AG04449 (cell line): Measurements from ENCODE around the gene MARVELD1.
A peak's percentile ranks its signal among the peaks of the same experiment; 100 is the strongest.
"Not testable (repeated sequence)": the region's sequence is repeated elsewhere in the genome, so short reads cannot be mapped to it uniquely, and the experiment has no call there.

Experiments used
- CTCF ChIA-PET: fragments of 350-600 bp; formaldehyde crosslinking; extraction: SDS; loops from one replicate; lab custom pipeline; 2021; ENCODE audit warnings: antibody characterized with exemption; lab: Yijun Ruan, JAX
- POLR2A ChIA-PET: fragments of 400-600, 350-600 bp; formaldehyde crosslinking; extraction: SDS; loops from one replicate; lab custom pipeline; 2020; ENCODE audit warnings: antibody characterized with exemption, inconsistent platforms; lab: Yijun Ruan, JAX
- DNase-seq: peaks from one replicate; pipeline ENCODE4 v3.0.0-alpha.2; 2010; ENCODE audit warnings: low read depth, low spot score
- H3K4me3 ChIP-seq: 2 replicates; pipeline ENCODE4 v1.5.1; 2011; ENCODE audit warnings: low read depth, mild to moderate bottlenecking, control low read depth, low read length
- TF ChIP-seq, protein P1 (sequence below): IDR thresholded peaks from one replicate; pipeline ENCODE4 v1.5.1; 2011; ENCODE audit warnings: mild to moderate bottlenecking, moderate library complexity, low read length, control low read depth, inconsistent platforms; ENCODE audit not compliant: insufficient read depth; ENCODE audit errors: missing control alignments

Gene MARVELD1

GRCh38 chr10:97683556-97684367 is 29.8 kb upstream of the MARVELD1 start:
- POLR2A ChIA-PET = interaction anchor here (0.5 to 1.5 kb wide), 5 partner anchors 34 to 576 kb away, joined by 3 to 4 read pairs (median 3); no protein-coding TSS in a partner anchor
- no peak for DNase-seq
- peak overlapping the region; percentile 34 for H3K4me3 ChIP-seq
- TF ChIP-seq, protein P1, sequence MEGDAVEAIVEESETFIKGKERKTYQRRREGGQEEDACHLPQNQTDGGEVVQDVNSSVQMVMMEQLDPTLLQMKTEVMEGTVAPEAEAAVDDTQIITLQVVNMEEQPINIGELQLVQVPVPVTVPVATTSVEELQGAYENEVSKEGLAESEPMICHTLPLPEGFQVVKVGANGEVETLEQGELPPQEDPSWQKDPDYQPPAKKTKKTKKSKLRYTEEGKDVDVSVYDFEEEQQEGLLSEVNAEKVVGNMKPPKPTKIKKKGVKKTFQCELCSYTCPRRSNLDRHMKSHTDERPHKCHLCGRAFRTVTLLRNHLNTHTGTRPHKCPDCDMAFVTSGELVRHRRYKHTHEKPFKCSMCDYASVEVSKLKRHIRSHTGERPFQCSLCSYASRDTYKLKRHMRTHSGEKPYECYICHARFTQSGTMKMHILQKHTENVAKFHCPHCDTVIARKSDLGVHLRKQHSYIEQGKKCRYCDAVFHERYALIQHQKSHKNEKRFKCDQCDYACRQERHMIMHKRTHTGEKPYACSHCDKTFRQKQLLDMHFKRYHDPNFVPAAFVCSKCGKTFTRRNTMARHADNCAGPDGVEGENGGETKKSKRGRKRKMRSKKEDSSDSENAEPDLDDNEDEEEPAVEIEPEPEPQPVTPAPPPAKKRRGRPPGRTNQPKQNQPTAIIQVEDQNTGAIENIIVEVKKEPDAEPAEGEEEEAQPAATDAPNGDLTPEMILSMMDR = no peak
- CTCF ChIA-PET = interaction anchor here (1.0 to 12.2 kb wide), 11 partner anchors 9 to 74 kb away, joined by 3 to 328 read pairs (median 4); partner anchors contain the start of genes MARVELD1, MORN4 and ZFYVE27

GRCh38 chr10:97684368-97684713 is 29.2 kb upstream of the MARVELD1 start:
- ChIA-PET CTCF (interaction anchor here (1.2 to 12.2 kb wide), 6 partner anchors 10 to 46 kb away, joined by 3 to 328 read pairs (median 28); partner anchors contain the start of genes MARVELD1 and ZFYVE27), POLR2A (interaction anchor here (0.7 to 1.5 kb wide), 3 partner anchors 34 to 575 kb away, joined by 3 to 4 read pairs (median 3); no protein-coding TSS in a partner anchor)

GRCh38 chr10:97684866-97685394 is 28.6 kb upstream of the MARVELD1 start:
- ChIA-PET POLR2A (no interaction called here), CTCF (interaction anchor here (2.0 to 11.6 kb wide), 5 partner anchors 9 to 47 kb away, joined by 12 to 305 read pairs (median 49); partner anchors contain the start of gene MARVELD1)
- H3K4me3 ChIP-seq = peak overlapping the region; percentile 82
- TF ChIP-seq, protein P1 = no peak
- no peak for DNase-seq

More at GRCh38 chr10:97684368-97684713, 29.2 kb upstream of the MARVELD1 start:
- not testable (repeated sequence) for DNase-seq
- peak overlapping the region; percentile 34 for H3K4me3 ChIP-seq

GRCh38 chr10:97685395-97685958 is 28.1 kb upstream of the MARVELD1 start:
- ChIA-PET POLR2A (interaction anchor here (1.3 to 4.3 kb wide), 2 partner anchors 9 to 29 kb away, joined by 3 to 46 read pairs; partner anchors contain the start of gene MARVELD1), CTCF (interaction anchor here (0.8 to 11.6 kb wide), 9 partner anchors 9 to 149 kb away, joined by 3 to 305 read pairs (median 19); partner anchors contain the start of genes ANKRD2, MARVELD1 and ZFYVE27)
- TF ChIP-seq, protein P1 = peak; percentile 17
- H3K4me3 ChIP-seq = peak overlapping the region; percentile 82
- no peak for DNase-seq

DNA sequence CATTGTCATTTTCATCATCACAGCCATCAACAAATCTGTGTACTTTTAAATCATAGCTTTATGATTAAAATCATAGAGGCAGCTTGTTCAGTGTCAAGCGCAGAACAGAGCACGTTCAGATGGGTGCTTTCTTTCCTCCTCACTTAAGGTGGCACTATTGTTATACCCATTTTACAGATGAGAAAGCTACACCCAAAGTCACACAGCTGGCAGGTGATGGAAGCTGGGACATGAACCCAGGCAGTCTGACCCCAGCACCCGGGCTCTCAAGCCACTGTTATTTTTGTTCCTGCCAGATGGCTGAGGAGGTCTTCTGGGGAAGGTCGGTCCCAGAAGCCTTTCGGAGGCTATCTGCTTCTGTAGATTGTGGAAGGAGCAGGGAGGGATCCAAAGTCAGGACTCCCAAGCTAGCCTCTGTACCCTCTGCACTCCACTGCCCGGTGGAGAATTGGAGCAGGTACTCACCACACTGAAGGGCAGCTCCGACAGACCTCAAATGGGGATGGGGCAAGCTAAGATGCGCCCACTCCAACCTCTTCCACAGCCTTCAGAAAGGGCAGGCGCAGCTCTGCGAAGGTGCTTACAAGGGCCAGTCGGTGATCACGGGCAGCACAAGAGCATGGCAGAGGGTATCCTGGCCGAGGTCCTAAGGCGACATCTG is 27.1 kb upstream of the MARVELD1 start:
- H3K4me3 ChIP-seq = peak overlapping the region; percentile 82
- no peak for DNase-seq
- ChIA-PET POLR2A (interaction anchor here (0.6 to 4.3 kb wide), 12 partner anchors 8 to 115 kb away, joined by 3 to 46 read pairs (median 4); partner anchors contain the start of genes MARVELD1, PI4K2A and ZFYVE27), CTCF (interaction anchor here (0.8 to 11.6 kb wide), 13 partner anchors 10 to 150 kb away, joined by 3 to 305 read pairs (median 9); partner anchors contain the start of genes ANKRD2, MARVELD1 and ZFYVE27)
- TF ChIP-seq, protein P1 = no peak
